Body of pancreas (tissue), 4 donors: ENCODE measurements around the gene SPSB2. TPM values are rescaled to one million over a fixed set of nuclear protein-coding genes. Genes with fewer than 3 reads are reported as not detected.

ENCODE experiments used
- ATAC-seq: fragments of 150-250 bp; one replicate; pipeline ENCODE4 v1.9.1; 2016
- DNase-seq, 4 donors: peaks; one replicate each; pipeline ENCODE4 v3.0.0-alpha.2; 2019
- H3K27ac ChIP-seq, 4 donors: fragments of 200-600 bp; sonication (generic); 1 replicate in 3 of 4; 2 replicates in 1 of 4; pipeline versions ENCODE4 v1.5.1 to v1.6.1; 2016 to 2019; ENCODE audit warnings: mild to moderate bottlenecking in 1 of 4, mixed read lengths in 1 of 4, moderate library complexity in 1 of 4
- H3K27me3 ChIP-seq, 2 donors: fragments of 200-600 bp; sonication (generic); one replicate each; pipeline ENCODE4 v1.6.0; 2016; ENCODE audit warnings: mild to moderate bottlenecking in 1 of 2
- H3K36me3 ChIP-seq, 2 donors: fragments of 200-600 bp; sonication (generic); replicated peaks in 1 of 2; 2 replicates each; pipeline ENCODE4 v1.5.1; 2016; ENCODE audit warnings: low read depth in 2 of 2; ENCODE audit not compliant: insufficient read depth in 1 of 2
- H3K4me1 ChIP-seq: fragments of 200-600 bp; sonication (generic); one replicate; pipeline ENCODE4 v1.6.0; 2016
- H3K4me3 ChIP-seq, 2 donors: fragments of 200-600 bp; sonication (generic); 1 replicate in 1 of 2; 2 replicates in 1 of 2; pipeline ENCODE4 v1.5.1; 2016 to 2019
- H3K9me3 ChIP-seq, 3 donors: fragments of 200-600 bp; sonication (generic); 1 replicate in 2 of 3; 2 replicates in 1 of 3; pipeline ENCODE4 v1.5.1; 2016
- CTCF ChIP-seq, 7 experiments: fragments of 450-650 bp in 4 of 7; fragments of 200-600 bp in 3 of 7; sonication (generic) in 3 of 7; IDR thresholded peaks; one replicate each; pipeline ENCODE4 v1.5.1; 2016 to 2019; ENCODE audit warnings: antibody characterized with exemption in 7 of 7
- POLR2A ChIP-seq, 3 donors: fragments of 450-650 bp; IDR thresholded peaks; one replicate each; pipeline ENCODE4 v1.6.1; 2016; ENCODE audit warnings: antibody characterized with exemption in 3 of 3, mild to moderate bottlenecking in 2 of 3
- WGBS, 2 donors: methylation state at CpG; one replicate each; pipeline ENCODE4 v1.1.5; 2017; 5-methylcytosine and 5-hydroxymethylcytosine counted together
- intact Hi-C: fragments of 100-400 bp; cut with DNase I; formaldehyde crosslinking; loops from one replicate; pipeline ENCODE4 v1.15.1; 2023
- total RNA-seq, 2 donors: library from RNA; depleted of rRNA; stranded (reverse); fragments of >200 nt; gene quantifications; one replicate each; pipeline ENCODE4 v1.1.0, GENCODE V29; 2016

Gene SPSB2
- total RNA-seq, 2 donors from 2014 or later = 2.6 to 11.9 TPM

- no peak overlapping the region for H3K4me3 ChIP-seq
- no peaks in the 10 kb centered on the region for H3K9me3 ChIP-seq
- H3K36me3 ChIP-seq = peaks cover 0 to 30% of the 10 kb centered on the region in 2 donors
- TF ChIP-seq CTCF (IDR thresholded peaks at IDR 0.05) (no peak), POLR2A (IDR thresholded peaks at IDR 0.05) (no peak)
- H3K4me1 ChIP-seq = peaks cover 14% of the 10 kb centered on the region
- no peaks in the 10 kb centered on the region for H3K27me3 ChIP-seq
- H3K27ac ChIP-seq = no peak overlapping the region
- WGBS, 2 donors = 96 to 98% methylated on average over 8 to 16 of the region's 16 CpGs
- intact Hi-C loops = no loop called here
- DNase-seq = no peak
- ATAC-seq = no peak
These were observed 9.3 kb downstream of the SPSB2 start for GRCh38 chr12:6863586-6864321.

GRCh38 chr12:6863033-6863432 is 10.1 kb downstream of the SPSB2 start:
- Histone ChIP-seq H3K4me3 (no peak overlapping the region), H3K27ac (no peak overlapping the region), H3K4me1 (peaks cover 6% of the 10 kb centered on the region), H3K27me3 (no peaks in the 10 kb centered on the region), H3K36me3 (peaks cover 5 to 33% of the 10 kb centered on the region in 2 donors), H3K9me3 (no peaks in the 10 kb centered on the region)
- ATAC-seq (no peak), DNase-seq (no peak)
- intact Hi-C loops = no loop called here
- TF ChIP-seq CTCF (IDR thresholded peaks at IDR 0.05) (no peak), POLR2A (IDR thresholded peaks at IDR 0.05) (no peak)
- 90 to 92% methylated on average over 7 to 11 of the region's 11 CpGs for WGBS, 2 donors

- no peaks in the 10 kb centered on the region for H3K27me3 ChIP-seq
- peaks cover 11 to 33% of the 10 kb centered on the region in 2 donors for H3K36me3 ChIP-seq
- ATAC-seq (no peak), DNase-seq (no peak)
- no peaks in the 10 kb centered on the region for H3K9me3 ChIP-seq
- H3K27ac ChIP-seq = no peak overlapping the region
- no peak overlapping the region for H3K4me3 ChIP-seq
- H3K4me1 ChIP-seq = no peaks in the 10 kb centered on the region
- WGBS, 2 donors = 89 to 92% methylated on average over 7 to 9 of the region's 9 CpGs
- TF ChIP-seq CTCF (IDR thresholded peaks at IDR 0.05) (no peak), POLR2A (IDR thresholded peaks at IDR 0.05) (no peak)
- intact Hi-C loops = no loop called here
These were observed 11.7 kb downstream of the SPSB2 start for GRCh38 chr12:6861391-6861790.

- Histone ChIP-seq H3K27me3 (no peaks in the 10 kb centered on the region), H3K27ac (no peak overlapping the region), H3K4me3 (no peak overlapping the region), H3K36me3 (peaks cover 15 to 36% of the 10 kb centered on the region in 2 donors), H3K9me3 (no peaks in the 10 kb centered on the region), H3K4me1 (no peaks in the 10 kb centered on the region)
- 91 to 94% methylated on average over 6 to 7 of the region's 7 CpGs for WGBS, 2 donors
- DNase-seq (no peak), ATAC-seq (no peak)
- intact Hi-C loops = no loop called here
- TF ChIP-seq POLR2A (IDR thresholded peaks at IDR 0.05) (no peak), CTCF (IDR thresholded peaks at IDR 0.05) (no peak)
These were observed 12.2 kb downstream of the SPSB2 start for GRCh38 chr12:6860942-6861341.

- peaks cover 16 to 39% of the 10 kb centered on the region in 2 donors for H3K36me3 ChIP-seq
- TF ChIP-seq POLR2A (IDR thresholded peaks at IDR 0.05) (no peak), CTCF (IDR thresholded peaks at IDR 0.05) (no peak)
- ATAC-seq (no peak), DNase-seq (no peak)
- no peak overlapping the region for H3K27ac ChIP-seq
- H3K27me3 ChIP-seq = no peaks in the 10 kb centered on the region
- H3K4me3 ChIP-seq = no peak overlapping the region
- intact Hi-C loops = no loop called here
- H3K9me3 ChIP-seq = no peaks in the 10 kb centered on the region
- 93 to 95% methylated on average over 8 of the region's 9 CpGs for WGBS, 2 donors
- no peaks in the 10 kb centered on the region for H3K4me1 ChIP-seq
These were observed 13.0 kb downstream of the SPSB2 start for GRCh38 chr12:6860116-6860515.
